ENCODE data around the gene OSBPL5.

DNA sequence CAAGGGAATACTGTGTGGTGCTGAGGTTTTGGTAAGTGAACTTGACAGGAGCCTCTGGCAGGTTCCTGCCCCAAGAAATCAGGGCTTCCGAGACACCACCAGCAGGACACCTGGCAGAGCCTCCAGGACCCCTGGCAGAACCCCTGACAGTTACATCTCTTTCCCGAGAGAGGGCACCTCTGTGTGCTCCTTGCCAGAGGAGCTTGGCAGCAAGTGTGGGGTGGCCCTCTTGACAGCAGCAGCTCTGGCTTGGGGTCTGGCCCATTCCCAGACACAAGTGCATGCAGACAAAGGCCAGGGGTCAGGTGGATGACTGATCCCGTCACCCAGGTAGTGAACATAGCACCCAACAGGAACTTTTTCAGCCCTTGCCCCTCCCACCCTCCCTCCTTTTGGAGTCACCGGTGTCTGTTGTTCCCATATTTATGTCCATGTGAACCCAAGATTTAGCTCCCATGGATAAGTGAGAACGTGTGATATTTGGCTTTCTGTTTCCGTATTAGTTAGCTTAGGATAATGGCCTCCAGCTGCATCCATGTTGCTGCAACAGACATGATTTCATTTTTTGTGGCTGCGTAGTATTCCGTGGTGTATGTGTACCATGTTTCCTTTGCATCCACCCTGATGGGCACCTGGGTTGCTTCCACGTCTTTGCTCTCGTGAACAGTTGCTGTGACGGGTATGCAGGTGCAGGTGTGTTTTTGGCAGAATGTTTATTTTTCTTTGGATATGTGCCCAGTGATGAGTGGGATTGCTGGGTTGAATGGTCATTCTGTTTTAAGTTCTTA is 21.2 kb upstream of the OSBPL5 start:
- TF ChIP-seq, protein P1, sequence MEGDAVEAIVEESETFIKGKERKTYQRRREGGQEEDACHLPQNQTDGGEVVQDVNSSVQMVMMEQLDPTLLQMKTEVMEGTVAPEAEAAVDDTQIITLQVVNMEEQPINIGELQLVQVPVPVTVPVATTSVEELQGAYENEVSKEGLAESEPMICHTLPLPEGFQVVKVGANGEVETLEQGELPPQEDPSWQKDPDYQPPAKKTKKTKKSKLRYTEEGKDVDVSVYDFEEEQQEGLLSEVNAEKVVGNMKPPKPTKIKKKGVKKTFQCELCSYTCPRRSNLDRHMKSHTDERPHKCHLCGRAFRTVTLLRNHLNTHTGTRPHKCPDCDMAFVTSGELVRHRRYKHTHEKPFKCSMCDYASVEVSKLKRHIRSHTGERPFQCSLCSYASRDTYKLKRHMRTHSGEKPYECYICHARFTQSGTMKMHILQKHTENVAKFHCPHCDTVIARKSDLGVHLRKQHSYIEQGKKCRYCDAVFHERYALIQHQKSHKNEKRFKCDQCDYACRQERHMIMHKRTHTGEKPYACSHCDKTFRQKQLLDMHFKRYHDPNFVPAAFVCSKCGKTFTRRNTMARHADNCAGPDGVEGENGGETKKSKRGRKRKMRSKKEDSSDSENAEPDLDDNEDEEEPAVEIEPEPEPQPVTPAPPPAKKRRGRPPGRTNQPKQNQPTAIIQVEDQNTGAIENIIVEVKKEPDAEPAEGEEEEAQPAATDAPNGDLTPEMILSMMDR (conservative IDR thresholded peaks at IDR 0.05; ENCODE audit: low read depth, low read length), result no peak
- TF ChIP-seq EZH2 (IDR thresholded peaks at IDR 0.05; ENCODE audit: borderline replicate concordance, low read depth, low read length, poor library complexity, severe bottlenecking), result no peak
